Suprapubic skin (tissue), 4 donors: ENCODE results near the gene TRMT10C. TPM values are rescaled to one million over a fixed set of nuclear protein-coding genes. Genes with fewer than 3 reads are reported as not detected.
"Not testable (repeated sequence)": the region's sequence is repeated elsewhere in the genome, so short reads cannot be mapped to it uniquely, and the experiment has no call there.

Experiments used
- DNase-seq, 2 donors: peaks; one replicate each; pipeline ENCODE4 v3.0.0-alpha.2; 2019; ENCODE audit warnings: low spot score in 2 of 2
- H3K27ac ChIP-seq: fragments of 200-600 bp; sonication (generic); one replicate; pipeline ENCODE4 v1.5.1; 2019
- H3K27me3 ChIP-seq: fragments of 200-600 bp; sonication (generic); one replicate; pipeline ENCODE4 v1.5.1; 2019
- H3K36me3 ChIP-seq: fragments of 200-600 bp; sonication (generic); one replicate; pipeline ENCODE4 v1.5.1; 2019
- H3K4me1 ChIP-seq: fragments of 200-600 bp; sonication (generic); one replicate; pipeline ENCODE4 v1.5.1; 2019
- H3K4me3 ChIP-seq: fragments of 200-600 bp; sonication (generic); one replicate; pipeline ENCODE4 v1.5.1; 2019; ENCODE audit warnings: mild to moderate bottlenecking
- H3K9me3 ChIP-seq: fragments of 200-600 bp; sonication (generic); one replicate; pipeline ENCODE4 v1.5.1; 2019
- EP300 ChIP-seq: sonication (generic); formaldehyde crosslinking; IDR thresholded peaks from one replicate; pipeline ENCODE4 v1.6.1; 2017; ENCODE audit warnings: antibody characterized with exemption
- POLR2A ChIP-seq, 2 donors: fragments of 450-650 bp; IDR thresholded peaks; one replicate each; pipeline ENCODE4 v1.6.1; 2017; ENCODE audit warnings: antibody characterized with exemption in 2 of 2, mild to moderate bottlenecking in 2 of 2, moderate library complexity in 2 of 2
- POLR2AphosphoS5 ChIP-seq, 3 donors: sonication (generic); formaldehyde crosslinking; IDR thresholded peaks; one replicate each; pipeline ENCODE4 v1.6.1; 2017; ENCODE audit warnings: antibody characterized with exemption in 3 of 3
- WGBS: methylation state at CpG from one replicate; pipeline ENCODE4 v1.1.5; 2018; 5-methylcytosine and 5-hydroxymethylcytosine counted together
- total RNA-seq, 4 donors: library from RNA; depleted of rRNA; stranded (reverse); fragments of >200 nt; gene quantifications; one replicate each; pipeline ENCODE4 v1.1.0, GENCODE V29; 2016
- TF ChIP-seq, protein P1 (sequence below), 2 donors: fragments of 200-600 bp in 1 of 2; fragments of 450-650 bp in 1 of 2; sonication (generic) in 1 of 2; IDR thresholded peaks; one replicate each; pipeline ENCODE4 v1.5.1; 2016 to 2019; ENCODE audit warnings: antibody characterized with exemption in 2 of 2, mild to moderate bottlenecking in 1 of 2, moderate library complexity in 1 of 2

TRMT10C gene
- total RNA-seq, 4 donors from 2014 or later = 22.6 to 36.4 (median 28.1) TPM

DNA sequence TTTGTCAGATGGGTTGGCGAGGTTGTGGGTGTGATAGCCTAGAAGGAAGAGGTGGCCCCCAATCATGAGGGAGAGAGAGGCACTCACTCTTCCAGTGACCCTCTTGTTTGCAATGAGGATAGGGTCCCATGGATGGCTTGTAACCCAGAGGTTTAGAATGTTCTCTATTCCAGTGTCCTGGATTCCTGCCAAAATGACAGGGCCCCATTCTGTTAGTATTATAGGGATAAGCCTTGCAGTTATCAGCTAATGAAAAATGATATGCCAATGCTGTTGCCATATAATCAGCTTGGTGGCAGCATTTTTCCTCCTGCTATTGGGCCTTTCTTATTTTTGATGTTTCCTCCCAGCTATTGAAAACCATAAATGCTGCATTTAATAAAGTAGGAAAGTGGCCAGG is 25.4 kb upstream of the TRMT10C start:
- WGBS = 86% methylated on average over 1 of the region's 1 CpG

DNA sequence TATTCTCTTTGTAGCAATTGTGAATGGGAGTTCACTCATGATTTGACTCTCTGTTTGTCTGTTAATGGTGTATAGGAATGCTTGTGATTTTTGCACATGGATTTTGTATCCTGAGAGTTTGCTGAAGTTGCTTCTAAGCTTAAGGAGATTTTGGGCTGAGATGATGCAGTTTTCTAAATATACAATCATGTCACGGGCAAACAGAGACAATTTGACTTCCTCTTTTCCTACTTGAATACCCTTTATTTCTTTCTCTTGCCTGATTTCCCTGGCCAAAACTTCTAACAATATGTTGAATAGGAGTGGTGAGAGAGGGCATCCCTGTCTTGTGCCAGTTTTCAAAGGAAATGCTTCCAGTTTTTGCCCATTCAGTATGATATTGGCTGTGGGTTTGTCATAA is 24.7 kb upstream of the TRMT10C start:
- H3K4me1 ChIP-seq, H3K36me3 ChIP-seq, H3K9me3 ChIP-seq, DNase-seq, H3K27ac ChIP-seq, H3K4me3 ChIP-seq, H3K27me3 ChIP-seq: not testable (repeated sequence)
- 91% methylated on average over 1 of the region's 1 CpG for WGBS

More for the DNA sequence above, 25.4 kb upstream of the TRMT10C start:
- no peaks in the 10 kb centered on the region for H3K9me3 ChIP-seq
- no peak overlapping the region for H3K4me3 ChIP-seq
- no peak for DNase-seq
- H3K4me1 ChIP-seq = no peaks in the 10 kb centered on the region
- H3K36me3 ChIP-seq = no peaks in the 10 kb centered on the region
- TF ChIP-seq POLR2AphosphoS5 (IDR thresholded peaks at IDR 0.05) (no peak), EP300 (no peak), POLR2A (IDR thresholded peaks at IDR 0.05) (no peak)
- TF ChIP-seq, protein P1, sequence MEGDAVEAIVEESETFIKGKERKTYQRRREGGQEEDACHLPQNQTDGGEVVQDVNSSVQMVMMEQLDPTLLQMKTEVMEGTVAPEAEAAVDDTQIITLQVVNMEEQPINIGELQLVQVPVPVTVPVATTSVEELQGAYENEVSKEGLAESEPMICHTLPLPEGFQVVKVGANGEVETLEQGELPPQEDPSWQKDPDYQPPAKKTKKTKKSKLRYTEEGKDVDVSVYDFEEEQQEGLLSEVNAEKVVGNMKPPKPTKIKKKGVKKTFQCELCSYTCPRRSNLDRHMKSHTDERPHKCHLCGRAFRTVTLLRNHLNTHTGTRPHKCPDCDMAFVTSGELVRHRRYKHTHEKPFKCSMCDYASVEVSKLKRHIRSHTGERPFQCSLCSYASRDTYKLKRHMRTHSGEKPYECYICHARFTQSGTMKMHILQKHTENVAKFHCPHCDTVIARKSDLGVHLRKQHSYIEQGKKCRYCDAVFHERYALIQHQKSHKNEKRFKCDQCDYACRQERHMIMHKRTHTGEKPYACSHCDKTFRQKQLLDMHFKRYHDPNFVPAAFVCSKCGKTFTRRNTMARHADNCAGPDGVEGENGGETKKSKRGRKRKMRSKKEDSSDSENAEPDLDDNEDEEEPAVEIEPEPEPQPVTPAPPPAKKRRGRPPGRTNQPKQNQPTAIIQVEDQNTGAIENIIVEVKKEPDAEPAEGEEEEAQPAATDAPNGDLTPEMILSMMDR (IDR thresholded peaks at IDR 0.05) = no peak
- H3K27me3 ChIP-seq = no peaks in the 10 kb centered on the region
- no peak overlapping the region for H3K27ac ChIP-seq

DNA sequence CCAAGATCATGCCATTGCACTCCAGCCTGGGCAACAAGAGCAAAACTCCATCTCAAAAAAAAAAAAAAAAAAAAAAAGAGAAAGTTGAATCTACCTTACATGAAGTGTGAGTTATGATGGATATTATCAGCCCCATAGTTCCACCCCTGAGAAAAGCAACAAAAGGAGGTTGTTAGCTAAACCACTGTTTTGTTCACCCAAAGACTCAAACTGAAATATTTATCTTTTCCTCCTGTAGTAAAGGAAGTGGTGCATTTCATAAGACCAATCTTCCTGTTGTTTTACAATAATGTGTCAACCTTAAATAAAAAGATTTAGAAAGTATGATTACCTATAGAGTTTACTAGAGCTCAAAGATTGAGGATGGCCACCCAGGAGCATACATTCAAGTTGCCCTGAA is 18.7 kb upstream of the TRMT10C start:
- Histone ChIP-seq H3K4me3 (no peak overlapping the region), H3K4me1 (no peaks in the 10 kb centered on the region), H3K27me3 (no peaks in the 10 kb centered on the region), H3K27ac (no peak overlapping the region), H3K36me3 (no peaks in the 10 kb centered on the region), H3K9me3 (no peaks in the 10 kb centered on the region)
- TF ChIP-seq POLR2AphosphoS5 (IDR thresholded peaks at IDR 0.05) (no peak), POLR2A (IDR thresholded peaks at IDR 0.05) (no peak), EP300 (no peak)
- TF ChIP-seq, protein P1 (IDR thresholded peaks at IDR 0.05) = no peak
- DNase-seq = no peak

DNA sequence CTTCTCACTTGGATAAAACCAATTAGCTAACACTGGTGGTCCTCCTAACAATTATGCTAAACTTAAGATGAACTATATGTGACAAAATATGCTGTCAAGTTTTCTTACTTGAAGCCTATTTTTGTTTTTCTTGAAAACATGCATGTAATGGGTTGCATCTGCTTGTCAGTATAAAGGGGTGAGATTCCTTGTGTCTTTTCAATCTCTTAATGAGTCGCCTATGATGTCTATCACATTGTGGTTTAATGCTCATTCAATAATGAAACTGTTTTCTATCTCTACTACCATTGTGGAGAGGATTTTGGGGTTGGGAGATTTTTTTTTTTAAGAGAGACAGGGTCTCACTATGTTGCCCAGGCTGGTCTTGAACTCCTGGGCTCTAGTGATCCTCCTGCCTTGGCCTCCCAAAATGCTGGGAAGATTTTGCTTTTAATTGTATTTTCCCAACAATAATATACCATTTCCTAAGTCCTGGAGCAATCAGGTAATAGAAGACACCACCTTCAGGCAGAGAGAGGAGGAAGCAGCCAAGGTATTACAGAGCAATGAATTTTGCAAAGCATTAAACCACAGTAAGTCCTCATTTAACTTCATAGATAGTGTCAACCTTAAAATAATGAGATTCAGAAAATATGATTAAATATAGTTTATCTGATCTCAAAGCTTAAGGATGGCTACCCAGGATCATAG is 17.4 kb upstream of the TRMT10C start:
- no peaks in the 10 kb centered on the region for H3K36me3 ChIP-seq
- TF ChIP-seq, protein P1 (IDR thresholded peaks at IDR 0.05) = no peak
- TF ChIP-seq POLR2A (IDR thresholded peaks at IDR 0.05) (no peak), POLR2AphosphoS5 (IDR thresholded peaks at IDR 0.05) (no peak), EP300 (no peak)
- H3K4me1 ChIP-seq = no peaks in the 10 kb centered on the region
- H3K4me3 ChIP-seq = no peak overlapping the region
- WGBS = 78% methylated on average over 1 of the region's 1 CpG
- no peak overlapping the region for H3K27ac ChIP-seq
- no peak for DNase-seq
- H3K9me3 ChIP-seq = no peaks in the 10 kb centered on the region
- no peaks in the 10 kb centered on the region for H3K27me3 ChIP-seq

DNA sequence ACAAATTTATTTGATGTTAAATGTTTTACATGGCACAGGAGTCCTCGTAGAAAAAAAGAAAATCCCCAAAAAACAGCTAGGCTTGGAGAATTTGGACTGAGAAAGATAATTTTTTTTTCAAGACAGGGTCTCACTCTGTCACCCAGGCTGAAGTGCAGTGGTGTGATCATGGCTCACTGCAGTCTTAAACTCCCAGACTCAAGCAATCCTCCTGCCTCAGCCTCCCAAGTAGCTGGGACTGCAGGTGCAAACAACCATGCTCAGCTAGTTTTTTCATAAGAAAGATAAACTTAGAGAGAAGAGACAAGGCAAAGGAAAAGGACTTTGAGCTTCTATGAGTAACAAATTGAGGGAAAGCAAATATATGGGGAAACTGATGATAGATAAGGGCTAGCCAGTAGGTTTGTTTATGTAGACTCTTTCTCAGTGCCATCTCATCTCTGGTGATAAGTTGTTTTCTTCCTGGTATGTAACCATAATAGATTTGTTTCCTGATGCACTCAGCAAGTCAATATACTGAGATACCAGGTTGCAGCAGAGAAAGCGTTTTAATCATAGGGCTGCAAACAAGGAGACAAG is 13.1 kb upstream of the TRMT10C start:
- 77% methylated on average over 2 of the region's 2 CpGs for WGBS
- H3K4me3 ChIP-seq = no peak overlapping the region
- H3K4me1 ChIP-seq = no peaks in the 10 kb centered on the region
- TF ChIP-seq EP300 (no peak), POLR2A (IDR thresholded peaks at IDR 0.05) (no peak)
- no peaks in the 10 kb centered on the region for H3K36me3 ChIP-seq
- H3K27ac ChIP-seq = no peak overlapping the region
- H3K27me3 ChIP-seq = no peaks in the 10 kb centered on the region
- no peaks in the 10 kb centered on the region for H3K9me3 ChIP-seq
- no peak for DNase-seq

DNA sequence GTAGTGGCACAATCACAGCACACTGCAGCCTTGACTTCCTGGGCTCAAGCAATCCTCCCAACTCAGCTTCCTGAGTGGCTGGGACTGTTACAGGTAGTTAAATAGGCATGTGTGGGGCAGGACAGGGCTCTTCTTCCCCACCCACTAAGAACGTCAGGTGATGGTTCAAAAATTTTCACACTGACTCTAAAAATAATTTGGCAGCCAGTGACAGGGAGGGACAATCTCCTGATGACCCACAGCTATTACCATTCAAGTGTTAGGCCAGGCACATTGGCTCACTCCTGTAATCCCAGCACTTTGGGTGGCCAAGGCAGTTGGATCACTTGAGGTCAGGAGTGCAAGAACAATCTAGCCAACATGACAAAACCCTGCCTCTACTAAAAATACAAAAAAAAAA is 12.2 kb upstream of the TRMT10C start:
- DNase-seq = no peak
- 64% methylated on average over 1 of the region's 1 CpG for WGBS
- no peaks in the 10 kb centered on the region for H3K36me3 ChIP-seq
- no peaks in the 10 kb centered on the region for H3K27me3 ChIP-seq
- H3K4me3 ChIP-seq = no peak overlapping the region
- H3K27ac ChIP-seq = no peak overlapping the region
- TF ChIP-seq, protein P1 (IDR thresholded peaks at IDR 0.05) = no peak
- TF ChIP-seq EP300 (no peak), POLR2A (IDR thresholded peaks at IDR 0.05) (no peak), POLR2AphosphoS5 (IDR thresholded peaks at IDR 0.05) (no peak)
- no peaks in the 10 kb centered on the region for H3K9me3 ChIP-seq
- no peaks in the 10 kb centered on the region for H3K4me1 ChIP-seq

DNA sequence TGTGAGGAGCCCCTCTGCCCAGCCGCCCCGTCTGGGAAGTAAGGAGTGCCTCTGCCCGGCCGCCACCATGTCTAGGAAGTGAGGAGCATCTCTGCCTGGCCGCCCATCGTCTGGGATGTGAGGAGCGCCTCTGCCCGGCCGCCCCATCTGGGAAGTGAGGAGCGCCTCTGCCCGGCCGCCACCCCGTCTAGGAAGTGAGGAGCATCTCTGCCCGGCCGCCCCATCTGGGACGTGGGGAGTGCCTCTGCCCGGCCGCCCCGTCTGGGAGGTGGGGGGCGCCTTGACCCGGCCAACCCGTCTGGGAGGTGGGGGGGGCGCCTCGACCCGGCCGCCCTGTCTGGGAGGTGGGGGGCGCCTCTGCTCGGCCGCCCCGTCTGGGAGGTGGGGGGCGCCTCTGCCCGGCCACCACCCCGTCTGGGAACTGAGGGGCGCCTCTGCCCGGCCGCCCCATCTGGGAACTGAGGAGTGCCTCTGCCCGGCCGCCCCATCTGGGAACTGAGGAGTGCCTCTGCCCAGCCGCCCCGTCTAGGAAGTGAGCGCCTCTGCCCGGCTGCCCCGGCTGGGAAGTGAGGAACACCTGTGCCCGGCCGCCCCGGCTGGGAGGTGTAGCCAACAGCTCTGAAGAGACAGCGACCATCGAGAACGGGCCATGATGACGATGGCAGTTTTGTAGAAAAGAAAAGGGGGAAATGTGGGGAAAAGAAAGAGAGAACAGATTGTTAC is 10.1 kb upstream of the TRMT10C start:
- not testable (repeated sequence) for H3K9me3 ChIP-seq, H3K4me1 ChIP-seq, H3K27ac ChIP-seq, H3K4me3 ChIP-seq, H3K36me3 ChIP-seq, DNase-seq
- peaks cover 12% of the 10 kb centered on the region for H3K27me3 ChIP-seq
- 97% methylated on average over 23 of the region's 50 CpGs for WGBS

DNA sequence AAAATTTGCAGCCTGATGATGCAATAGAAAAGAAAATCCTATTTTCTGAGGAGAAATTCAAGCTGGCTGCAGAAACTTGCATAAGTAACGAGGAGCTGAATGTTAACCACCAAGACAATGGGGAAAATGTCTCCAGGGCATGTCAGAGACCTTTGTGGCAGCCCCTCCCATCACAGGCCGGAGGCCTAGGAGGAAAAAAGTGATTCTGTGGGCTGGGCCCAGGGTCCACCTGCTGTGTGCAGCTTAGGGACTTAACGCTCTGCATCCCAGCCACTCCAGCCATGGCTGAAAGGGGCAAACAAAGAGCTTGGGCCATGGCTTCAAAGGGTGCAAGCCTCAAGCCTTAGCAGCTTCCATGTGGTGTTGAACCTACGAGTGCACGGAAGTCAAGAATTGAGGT is 8.3 kb upstream of the TRMT10C start:
- not testable (repeated sequence) for H3K4me1 ChIP-seq, H3K4me3 ChIP-seq, DNase-seq, H3K27ac ChIP-seq, H3K9me3 ChIP-seq, H3K36me3 ChIP-seq
- H3K27me3 ChIP-seq = peaks cover 24% of the 10 kb centered on the region
- WGBS = 86% methylated on average over 5 of the region's 5 CpGs
